Muscle of arm (tissue), 12 donors: ENCODE data around the gene MPO. TPM values are rescaled to one million over a fixed set of nuclear protein-coding genes. Genes with fewer than 3 reads are reported as not detected.

ENCODE experiments used
- DNase-seq: peaks from one replicate; pipeline ENCODE4 v3.0.0-alpha.2; 2013
- polyA plus RNA-seq, 12 donors: library from polyadenylated mRNA; unstranded; fragments of 120-200 nt; gene quantifications; one replicate each; pipeline ENCODE4 v1.2.1, GENCODE V29; 2013; ENCODE audit not compliant: insufficient read length in 12 of 12

The MPO gene
- polyA plus RNA-seq, 12 donors = 2.6 to 49.2 (median 5.8) TPM; not detected in 1

- DNase-seq = no peak
Observed at GRCh38 chr17:58279736-58280479, 827 bp downstream of the MPO start.

- peak; percentile 75 for DNase-seq
Observed at GRCh38 chr17:58279016-58279711, 1.6 kb downstream of the MPO start.

- DNase-seq = no peak
Observed at GRCh38 chr17:58278661-58279015, 2.1 kb downstream of the MPO start.

GRCh38 chr17:58277802-58278595, 2.7 kb downstream of the MPO start:
- DNase-seq = no peak

GRCh38 chr17:58277107-58277801, 3.5 kb downstream of the MPO start:
- no peak for DNase-seq

GRCh38 chr17:58276423-58276822, 4.3 kb downstream of the MPO start:
- DNase-seq = no peak

- no peak for DNase-seq
Observed at GRCh38 chr17:58275417-58275816, 5.3 kb downstream of the MPO start.

- DNase-seq = no peak
Observed at GRCh38 chr17:58273453-58274104, 7.2 kb downstream of the MPO start.

- DNase-seq = no peak
Observed at GRCh38 chr17:58272367-58273280, 8.1 kb downstream of the MPO start.

- DNase-seq = no peak
Observed at GRCh38 chr17:58271216-58271931, 9.4 kb downstream of the MPO start.

- no peak for DNase-seq
Observed at GRCh38 chr17:58270476-58271215, 10.1 kb downstream of the MPO start.

GRCh38 chr17:58269557-58270291, 11.0 kb downstream of the MPO start:
- no peak for DNase-seq

GRCh38 chr17:58268774-58269556, 11.8 kb downstream of the MPO start:
- no peak for DNase-seq

- no peak for DNase-seq
Observed at GRCh38 chr17:58268326-58268725, 12.4 kb downstream of the MPO start.

GRCh38 chr17:58267347-58268324, 13.1 kb downstream of the MPO start:
- DNase-seq = no peak
